Muscle layer of colon (tissue), 2 donors: ENCODE measurements around the gene KCNMA1.

ENCODE experiments used
- H3K27ac ChIP-seq: one replicate; pipeline ENCODE4 v1.7.0; 2013; ENCODE audit warnings: low read depth, mild to moderate bottlenecking, low read length, moderate library complexity
- H3K27me3 ChIP-seq, 2 donors: one replicate each; pipeline ENCODE4 v1.7.0; 2013; ENCODE audit warnings: low read length in 2 of 2, mild to moderate bottlenecking in 2 of 2; ENCODE audit not compliant: insufficient read depth in 2 of 2, control insufficient read depth in 1 of 2
- H3K36me3 ChIP-seq: one replicate; pipeline ENCODE4 v1.7.0; 2013; ENCODE audit warnings: mild to moderate bottlenecking, low read length; ENCODE audit not compliant: insufficient read depth
- H3K4me1 ChIP-seq: one replicate; pipeline ENCODE4 v1.7.0; 2013; ENCODE audit warnings: mild to moderate bottlenecking, low read length; ENCODE audit not compliant: insufficient read depth
- H3K4me3 ChIP-seq, 2 donors: one replicate each; pipeline ENCODE4 v1.7.0; 2013; ENCODE audit warnings: low read length in 2 of 2, low read depth in 1 of 2, mild to moderate bottlenecking in 1 of 2, moderate library complexity in 1 of 2
- H3K9ac ChIP-seq: one replicate; pipeline ENCODE4 v1.7.0; 2013; ENCODE audit warnings: low read length
- H3K9me3 ChIP-seq: one replicate; pipeline ENCODE4 v1.7.0; 2013; ENCODE audit warnings: mild to moderate bottlenecking, low read length
- donor health status: abdominal sarcoma.
- donor health status: Adenocarcinoma of cecum.

The KCNMA1 gene

GRCh38 chr10:77086081-77086480 lies 551.5 kb downstream of the KCNMA1 start:
- H3K4me3 ChIP-seq = no peak overlapping the region
- H3K9ac ChIP-seq = no peak overlapping the region
- no peak overlapping the region for H3K27ac ChIP-seq

GRCh38 chr10:77085344-77085743 lies 552.3 kb downstream of the KCNMA1 start:
- Histone ChIP-seq H3K4me3 (no peak overlapping the region), H3K4me1 (peaks cover 37% of the 10 kb centered on the region), H3K27me3 (no peaks in the 10 kb centered on the region), H3K36me3 (peaks cover 29% of the 10 kb centered on the region), H3K27ac (peak overlapping the region; percentile 30), H3K9me3 (no peaks in the 10 kb centered on the region), H3K9ac (no peak overlapping the region)

More at GRCh38 chr10:77086081-77086480, 551.5 kb downstream of the KCNMA1 start:
- H3K9me3 ChIP-seq = no peaks in the 10 kb centered on the region
- no peaks in the 10 kb centered on the region for H3K27me3 ChIP-seq
- peaks cover 29% of the 10 kb centered on the region for H3K4me1 ChIP-seq
- H3K36me3 ChIP-seq = peaks cover 29% of the 10 kb centered on the region

- Histone ChIP-seq H3K4me3 (no peak overlapping the region), H3K36me3 (peaks cover 26% of the 10 kb centered on the region), H3K27ac (peak overlapping the region; percentile 30)
Measured at GRCh38 chr10:77084431-77085144, 553.0 kb downstream of the KCNMA1 start.

DNA sequence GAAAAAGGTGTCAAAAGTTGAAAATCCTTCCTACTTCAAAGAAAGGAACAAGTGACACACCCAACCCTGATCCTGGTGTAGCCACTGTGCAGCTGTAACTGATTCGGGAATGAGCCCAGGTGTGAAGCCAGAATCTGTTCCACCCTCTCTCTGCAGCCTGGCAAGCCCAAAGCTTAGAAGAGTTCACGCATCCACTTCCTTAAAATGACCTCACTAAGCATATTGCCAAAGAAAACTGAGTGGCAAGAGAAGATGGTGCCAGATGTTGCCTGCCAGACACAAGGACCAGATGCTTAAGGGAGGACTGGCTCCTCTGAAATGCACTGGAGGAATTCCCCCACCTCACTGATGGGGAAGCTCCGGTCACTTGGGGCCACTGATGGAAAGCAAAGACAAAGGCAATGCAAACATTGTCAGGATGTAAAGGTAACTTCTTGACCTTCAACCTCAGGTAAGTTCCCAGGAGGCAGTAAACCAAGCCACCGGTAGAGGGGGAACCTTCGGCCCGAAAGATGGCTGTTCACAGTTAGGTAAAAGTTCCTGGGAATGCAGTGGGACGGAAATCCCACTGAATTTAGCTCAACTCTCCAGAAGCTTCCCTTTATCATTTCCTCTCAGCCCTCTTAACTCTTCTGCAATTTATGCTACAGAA lies 554.9 kb downstream of the KCNMA1 start:
- peaks cover 22% of the 10 kb centered on the region for H3K36me3 ChIP-seq
- H3K4me3 ChIP-seq = no peak overlapping the region
- no peaks in the 10 kb centered on the region for H3K27me3 ChIP-seq
- H3K4me1 ChIP-seq = peaks cover 45% of the 10 kb centered on the region
- no peak overlapping the region for H3K27ac ChIP-seq
- no peaks in the 10 kb centered on the region for H3K9me3 ChIP-seq
- H3K9ac ChIP-seq = no peak overlapping the region

More at GRCh38 chr10:77084431-77085144, 553.0 kb downstream of the KCNMA1 start:
- Histone ChIP-seq H3K27me3 (no peaks in the 10 kb centered on the region), H3K4me1 (peaks cover 43% of the 10 kb centered on the region), H3K9me3 (no peaks in the 10 kb centered on the region), H3K9ac (no peak overlapping the region)

DNA sequence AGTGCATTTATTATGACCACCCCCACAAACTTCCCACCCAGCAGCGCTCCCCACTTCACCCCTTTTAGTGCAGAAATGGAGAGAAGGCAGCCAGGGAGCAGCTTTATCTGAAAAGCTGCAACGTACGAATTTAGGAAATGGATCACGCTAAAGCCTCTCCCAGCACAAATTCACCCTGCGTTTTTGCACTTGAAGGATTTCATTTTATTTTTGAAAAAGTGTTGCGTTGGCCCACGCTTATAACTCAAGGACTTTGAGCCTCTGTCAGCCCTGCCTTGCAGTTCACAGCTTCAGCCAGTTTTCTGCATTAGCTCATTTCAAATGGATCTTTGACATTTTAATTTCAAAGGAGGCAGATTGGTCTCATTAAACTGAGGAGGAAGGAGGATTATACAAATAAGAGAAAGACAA lies 556.1 kb downstream of the KCNMA1 start:
- Histone ChIP-seq H3K36me3 (peaks cover 22% of the 10 kb centered on the region), H3K27ac (no peak overlapping the region), H3K9ac (no peak overlapping the region), H3K27me3 (no peaks in the 10 kb centered on the region), H3K9me3 (no peaks in the 10 kb centered on the region), H3K4me3 (no peak overlapping the region), H3K4me1 (peaks cover 57% of the 10 kb centered on the region)

- no peaks in the 10 kb centered on the region for H3K9me3 ChIP-seq
- H3K4me1 ChIP-seq = peaks cover 67% of the 10 kb centered on the region
- H3K27ac ChIP-seq = no peak overlapping the region
- no peaks in the 10 kb centered on the region for H3K27me3 ChIP-seq
- H3K4me3 ChIP-seq = no peak overlapping the region
- H3K9ac ChIP-seq = no peak overlapping the region
- H3K36me3 ChIP-seq = peaks cover 22% of the 10 kb centered on the region
Measured at GRCh38 chr10:77080361-77081027, 557.1 kb downstream of the KCNMA1 start.

DNA sequence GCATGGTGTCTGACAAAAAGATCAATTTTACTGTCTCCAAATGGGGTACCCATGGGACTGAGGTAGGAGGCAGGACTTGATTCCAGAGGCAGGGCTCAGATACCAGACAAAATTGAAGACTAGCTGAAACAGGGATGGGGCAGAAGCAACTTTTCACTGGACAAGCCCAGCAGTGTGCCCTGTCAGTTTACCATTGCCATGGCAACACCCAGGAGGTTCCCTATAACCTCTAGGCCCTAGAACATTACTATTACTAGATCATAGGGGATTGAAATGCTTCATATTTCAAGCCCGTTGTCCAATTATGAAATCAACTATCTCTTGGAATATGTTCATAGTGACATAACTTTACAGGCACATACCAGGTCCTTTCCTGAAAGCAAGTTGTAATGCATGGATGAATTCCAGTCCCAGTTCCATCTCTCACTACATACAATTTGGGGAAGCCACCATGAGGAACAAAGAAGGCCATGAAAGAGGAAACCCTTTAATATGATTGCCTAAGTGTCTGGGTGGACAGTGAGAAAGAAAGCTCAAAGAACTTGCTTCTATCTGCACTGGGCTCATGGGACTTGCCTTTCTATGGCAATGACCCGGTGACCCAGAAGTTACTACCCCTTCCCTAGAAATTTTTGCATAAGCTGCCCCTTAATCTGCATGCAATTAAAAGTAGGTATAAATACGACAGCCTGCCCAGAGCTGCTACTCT lies 557.9 kb downstream of the KCNMA1 start:
- peaks cover 68% of the 10 kb centered on the region for H3K4me1 ChIP-seq
- H3K36me3 ChIP-seq = peaks cover 22% of the 10 kb centered on the region
- no peaks in the 10 kb centered on the region for H3K27me3 ChIP-seq
- H3K9ac ChIP-seq = no peak overlapping the region
- no peak overlapping the region for H3K27ac ChIP-seq
- no peaks in the 10 kb centered on the region for H3K9me3 ChIP-seq
- no peak overlapping the region for H3K4me3 ChIP-seq

DNA sequence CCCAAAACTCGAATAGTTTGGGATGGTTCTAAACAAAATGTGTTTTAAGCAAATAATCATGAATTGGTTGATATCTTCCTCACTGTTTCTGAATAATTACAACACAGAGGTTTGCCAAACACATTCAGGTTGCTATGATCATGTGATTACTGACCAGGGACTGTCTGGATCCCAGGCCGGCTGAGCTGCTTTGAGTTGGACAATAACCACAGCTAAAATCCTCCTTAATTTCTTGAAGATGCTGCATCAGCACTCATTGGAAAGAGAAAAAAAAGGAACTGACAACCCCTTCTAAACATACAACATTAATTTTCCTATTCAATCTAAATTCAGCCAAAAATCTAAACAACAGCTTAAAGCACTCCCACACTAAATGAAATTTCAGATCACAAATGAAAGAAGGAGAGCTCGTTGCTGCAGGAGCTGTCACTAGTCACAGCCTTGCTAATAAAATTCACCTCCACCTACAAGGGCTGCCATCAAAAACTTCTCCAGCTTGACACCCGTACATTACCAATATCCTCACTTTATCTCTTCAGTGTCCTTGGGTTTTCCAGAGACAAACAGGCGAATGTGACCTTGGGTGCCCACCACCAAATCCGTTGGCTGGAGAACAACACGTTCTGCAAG lies 560.2 kb downstream of the KCNMA1 start:
- peaks cover 74% of the 10 kb centered on the region for H3K4me1 ChIP-seq
- no peak overlapping the region for H3K9ac ChIP-seq
- no peak overlapping the region for H3K4me3 ChIP-seq
- H3K36me3 ChIP-seq = peaks cover 17% of the 10 kb centered on the region
- no peaks in the 10 kb centered on the region for H3K9me3 ChIP-seq
- no peaks in the 10 kb centered on the region for H3K27me3 ChIP-seq
- H3K27ac ChIP-seq = no peak overlapping the region

DNA sequence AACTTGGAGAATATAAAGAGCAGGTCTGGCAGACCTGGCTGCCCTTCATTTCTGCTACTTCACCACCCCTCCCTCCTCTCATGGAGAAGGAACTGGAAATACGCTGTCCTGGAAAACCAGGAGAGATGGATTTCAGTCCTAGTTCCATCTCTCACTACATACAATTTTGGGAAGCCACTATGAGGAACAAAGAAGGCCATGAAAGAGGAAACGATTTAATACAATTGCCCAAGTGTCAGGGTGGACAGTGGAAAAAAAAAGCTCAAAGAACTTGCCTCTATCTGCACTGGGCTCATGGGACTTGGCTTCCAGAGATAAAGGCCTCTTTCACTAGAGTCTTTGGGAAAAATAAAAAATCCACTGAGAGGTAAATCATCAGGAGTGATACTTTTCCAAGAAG lies 561.7 kb downstream of the KCNMA1 start:
- H3K27me3 ChIP-seq = no peaks in the 10 kb centered on the region
- no peak overlapping the region for H3K9ac ChIP-seq
- peaks cover 73% of the 10 kb centered on the region for H3K4me1 ChIP-seq
- peak overlapping the region; percentile 27 for H3K27ac ChIP-seq
- H3K4me3 ChIP-seq = no peak overlapping the region
- H3K36me3 ChIP-seq = peaks cover 27% of the 10 kb centered on the region
- H3K9me3 ChIP-seq = no peaks in the 10 kb centered on the region

DNA sequence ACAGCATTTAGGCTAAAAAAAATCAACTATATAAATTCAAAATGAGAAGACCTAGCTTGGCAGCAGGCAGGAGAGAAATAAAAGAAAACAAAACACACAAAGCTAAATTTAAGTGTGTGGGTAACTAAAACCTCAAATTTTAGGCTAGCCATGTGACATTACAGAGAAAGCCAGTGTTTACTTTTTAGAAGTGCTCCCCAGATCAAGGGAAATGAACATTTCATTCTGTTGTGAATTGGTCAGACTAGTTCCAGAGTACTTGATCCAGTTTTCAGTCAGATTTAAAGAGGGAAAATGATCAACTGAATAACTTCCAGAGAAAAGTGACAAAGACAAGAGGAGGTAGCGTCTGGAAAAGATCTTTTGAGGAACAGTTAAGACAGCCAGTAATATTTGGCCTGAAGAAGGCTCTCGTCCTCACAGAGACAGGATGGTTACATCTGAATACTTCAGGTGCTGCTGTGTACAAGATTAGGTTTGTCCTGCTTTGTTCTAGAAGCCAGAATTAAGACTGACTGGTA lies 563.4 kb downstream of the KCNMA1 start:
- Histone ChIP-seq H3K4me3 (no peak overlapping the region), H3K27ac (peak overlapping the region; percentile 73), H3K36me3 (peaks cover 21% of the 10 kb centered on the region), H3K4me1 (peaks cover 60% of the 10 kb centered on the region), H3K27me3 (no peaks in the 10 kb centered on the region), H3K9ac (no peak overlapping the region), H3K9me3 (no peaks in the 10 kb centered on the region)

DNA sequence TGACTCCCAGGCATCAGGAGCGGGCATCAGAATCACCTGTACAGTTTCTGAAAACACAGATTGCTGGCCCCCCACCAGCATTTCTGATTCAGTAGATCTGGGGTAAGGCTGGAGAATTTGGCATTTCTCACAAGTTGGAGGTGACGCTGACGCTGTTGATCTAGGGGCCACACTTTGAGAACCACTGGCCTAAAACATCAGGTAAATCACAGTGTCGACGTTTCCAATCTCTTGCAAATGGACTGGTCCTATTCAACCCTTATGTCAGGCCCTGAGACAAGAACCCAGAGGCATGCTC lies 564.0 kb downstream of the KCNMA1 start:
- Histone ChIP-seq H3K4me3 (no peak overlapping the region), H3K9ac (no peak overlapping the region), H3K9me3 (no peaks in the 10 kb centered on the region), H3K4me1 (peaks cover 60% of the 10 kb centered on the region), H3K27ac (peak overlapping the region; percentile 73), H3K27me3 (no peaks in the 10 kb centered on the region), H3K36me3 (peaks cover 16% of the 10 kb centered on the region)
